ENCODE results near the gene MYO10. TPM values are rescaled to one million over a fixed set of nuclear protein-coding genes. Genes with fewer than 3 reads are reported as not detected.
A peak's percentile ranks its signal among the peaks of the same experiment; 100 is the strongest.
"Not testable (repeated sequence)": the region's sequence is repeated elsewhere in the genome, so short reads cannot be mapped to it uniquely, and the experiment has no call there.

The MYO10 gene
- total RNA-seq, 2 donors from 2014 or later, result 40.0 to 89.2 TPM

DNA sequence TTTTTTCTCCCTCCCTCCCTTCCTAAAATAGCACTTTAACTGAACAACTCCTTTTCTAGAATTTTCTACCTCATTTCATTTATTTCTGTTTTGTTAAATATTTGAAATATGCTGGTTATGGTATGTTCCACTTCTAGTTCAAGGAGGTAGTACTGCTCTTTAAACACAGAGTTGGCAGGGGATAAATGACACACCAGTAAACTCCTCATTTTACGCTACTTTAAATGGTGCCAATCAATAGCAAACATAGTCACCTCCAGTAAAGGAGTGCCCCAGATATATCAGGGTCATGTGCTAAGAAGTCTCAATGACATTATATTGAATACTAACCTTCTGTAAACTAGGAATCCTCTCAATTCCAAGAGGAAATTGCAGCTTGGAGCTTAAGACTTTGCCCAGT is 56.9 kb downstream of the MYO10 start:
- Histone ChIP-seq H3K27me3 (ENCODE audit: control insufficient read depth, insufficient read depth, low read length, poor library complexity, severe bottlenecking) (no peaks in the 10 kb centered on the region), H3K36me3 (ENCODE audit: control insufficient read depth, insufficient read depth, low read length) (peaks cover 42% of the 10 kb centered on the region), H3K27ac (ENCODE audit: low read depth, low read length) (no peak overlapping the region), H3K4me3 (ENCODE audit: low read length) (no peak overlapping the region), H3K4me1 (ENCODE audit: control insufficient read depth, insufficient read depth, low read length) (peaks cover 8% of the 10 kb centered on the region), H3K9me3 (ENCODE audit: control insufficient read depth, low read length) (peaks cover 31% of the 10 kb centered on the region), H3K9ac (ENCODE audit: extremely low read depth, low read length, poor library complexity, severe bottlenecking) (no peak overlapping the region)
- Mint-ChIP-seq H3K4me3 (no peak overlapping the region), H3K9me3 (peaks cover 16% of the 10 kb centered on the region), H3K36me3 (ENCODE audit: low read depth) (peaks cover 45% of the 10 kb centered on the region), H3K27me3 (ENCODE audit: insufficient read depth) (no peaks in the 10 kb centered on the region), H3K4me1 (peaks cover 27% of the 10 kb centered on the region), H3K27ac (peak overlapping the region; percentile 3)
- WGBS, 2 experiments (ENCODE audit: insufficient coverage in 1 of 2, insufficient read length in 1 of 2), result 100% methylated on average over 1 of the region's 1 CpG
- no peak for DNase-seq
- TF ChIP-seq, protein P1, sequence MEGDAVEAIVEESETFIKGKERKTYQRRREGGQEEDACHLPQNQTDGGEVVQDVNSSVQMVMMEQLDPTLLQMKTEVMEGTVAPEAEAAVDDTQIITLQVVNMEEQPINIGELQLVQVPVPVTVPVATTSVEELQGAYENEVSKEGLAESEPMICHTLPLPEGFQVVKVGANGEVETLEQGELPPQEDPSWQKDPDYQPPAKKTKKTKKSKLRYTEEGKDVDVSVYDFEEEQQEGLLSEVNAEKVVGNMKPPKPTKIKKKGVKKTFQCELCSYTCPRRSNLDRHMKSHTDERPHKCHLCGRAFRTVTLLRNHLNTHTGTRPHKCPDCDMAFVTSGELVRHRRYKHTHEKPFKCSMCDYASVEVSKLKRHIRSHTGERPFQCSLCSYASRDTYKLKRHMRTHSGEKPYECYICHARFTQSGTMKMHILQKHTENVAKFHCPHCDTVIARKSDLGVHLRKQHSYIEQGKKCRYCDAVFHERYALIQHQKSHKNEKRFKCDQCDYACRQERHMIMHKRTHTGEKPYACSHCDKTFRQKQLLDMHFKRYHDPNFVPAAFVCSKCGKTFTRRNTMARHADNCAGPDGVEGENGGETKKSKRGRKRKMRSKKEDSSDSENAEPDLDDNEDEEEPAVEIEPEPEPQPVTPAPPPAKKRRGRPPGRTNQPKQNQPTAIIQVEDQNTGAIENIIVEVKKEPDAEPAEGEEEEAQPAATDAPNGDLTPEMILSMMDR (conservative IDR thresholded peaks at IDR 0.05), result no peak

DNA sequence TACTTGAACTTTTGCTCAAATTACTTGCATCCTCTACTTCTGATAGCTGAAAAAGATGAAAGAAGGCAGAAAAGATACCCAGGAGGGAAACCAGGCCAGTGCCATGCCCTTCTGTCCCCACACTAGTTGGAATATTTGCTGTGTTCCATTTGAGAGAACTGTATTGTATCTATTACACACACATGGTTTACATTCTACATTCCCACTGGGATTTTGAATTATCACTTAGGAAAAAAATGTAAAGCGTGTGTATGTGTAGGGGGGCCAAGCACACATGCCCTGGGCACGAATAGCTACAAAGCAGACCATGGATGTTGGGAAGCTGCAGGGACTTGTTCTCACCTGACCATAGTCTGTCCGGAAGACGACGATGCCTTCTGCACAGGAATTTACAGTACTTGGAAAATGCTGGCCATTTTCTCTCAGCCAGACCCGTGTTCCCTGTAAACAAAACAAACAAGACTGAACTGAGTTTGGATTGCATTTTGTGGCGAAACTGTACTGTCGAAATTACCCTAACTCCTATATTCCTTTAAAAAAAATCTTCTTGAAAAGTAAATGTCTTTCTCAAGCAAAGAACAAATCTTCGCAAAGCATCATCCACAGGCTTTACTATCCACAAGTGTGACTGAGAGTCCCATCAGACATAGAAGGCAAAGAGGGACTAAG is 58.7 kb downstream of the MYO10 start:
- no peak overlapping the region for H3K27ac Mint-ChIP-seq
- H3K36me3 Mint-ChIP-seq (ENCODE audit: low read depth), result peaks cover 57% of the 10 kb centered on the region
- Histone ChIP-seq H3K4me1 (ENCODE audit: control insufficient read depth, insufficient read depth, low read length) (peaks cover 8% of the 10 kb centered on the region), H3K27me3 (ENCODE audit: control insufficient read depth, insufficient read depth, low read length, poor library complexity, severe bottlenecking) (no peaks in the 10 kb centered on the region), H3K27ac (ENCODE audit: low read depth, low read length) (no peak overlapping the region), H3K9me3 (ENCODE audit: control insufficient read depth, low read length) (peaks cover 46% of the 10 kb centered on the region), H3K4me3 (ENCODE audit: low read length) (no peak overlapping the region), H3K9ac (ENCODE audit: extremely low read depth, low read length, poor library complexity, severe bottlenecking) (no peak overlapping the region), H3K36me3 (ENCODE audit: control insufficient read depth, insufficient read depth, low read length) (peaks cover 55% of the 10 kb centered on the region)
- no peaks in the 10 kb centered on the region for H3K27me3 Mint-ChIP-seq (ENCODE audit: insufficient read depth)
- peaks cover 32% of the 10 kb centered on the region for H3K9me3 Mint-ChIP-seq
- peaks cover 25% of the 10 kb centered on the region for H3K4me1 Mint-ChIP-seq
- TF ChIP-seq, protein P1 (conservative IDR thresholded peaks at IDR 0.05), result no peak
- DNase-seq, result no peak
- 93 to 94% methylated on average over 8 to 9 of the region's 9 CpGs for WGBS, 2 experiments (ENCODE audit: insufficient coverage in 1 of 2, insufficient read length in 1 of 2)
- no peak overlapping the region for H3K4me3 Mint-ChIP-seq

DNA sequence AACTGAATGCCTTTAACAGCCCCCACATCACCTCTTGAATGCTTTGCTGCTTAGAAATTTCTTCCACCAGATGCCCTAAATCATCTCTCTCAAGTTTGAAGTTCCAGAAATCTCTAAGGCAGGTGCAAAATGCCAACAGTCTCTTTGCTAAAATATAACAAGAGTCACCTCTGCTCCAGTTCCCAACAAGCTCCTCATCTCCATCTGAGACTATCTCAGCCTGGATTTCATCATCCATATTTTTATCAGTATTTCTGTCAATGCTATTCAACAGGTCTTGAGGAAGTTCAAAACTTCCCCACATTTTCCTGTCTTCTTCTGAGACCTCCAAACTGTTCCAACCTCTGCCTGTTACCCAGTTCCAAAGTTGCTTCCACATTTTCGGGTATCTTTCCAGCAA is 61.7 kb downstream of the MYO10 start:
- 97 to 100% methylated on average over 1 of the region's 1 CpG for WGBS, 2 experiments (ENCODE audit: insufficient coverage in 1 of 2, insufficient read length in 1 of 2)
- H3K4me3 Mint-ChIP-seq; H3K4me1 Mint-ChIP-seq; H3K27ac ChIP-seq (ENCODE audit: low read depth, low read length); H3K27me3 ChIP-seq (ENCODE audit: control insufficient read depth, insufficient read depth, low read length, poor library complexity, severe bottlenecking); H3K4me1 ChIP-seq (ENCODE audit: control insufficient read depth, insufficient read depth, low read length); H3K9ac ChIP-seq (ENCODE audit: extremely low read depth, low read length, poor library complexity, severe bottlenecking); DNase-seq; H3K27me3 Mint-ChIP-seq (ENCODE audit: insufficient read depth); H3K27ac Mint-ChIP-seq: not testable (repeated sequence)
- Mint-ChIP-seq H3K9me3 (peaks cover 39% of the 10 kb centered on the region), H3K36me3 (ENCODE audit: low read depth) (peaks cover 79% of the 10 kb centered on the region)
- Histone ChIP-seq H3K36me3 (ENCODE audit: control insufficient read depth, insufficient read depth, low read length) (peaks cover 82% of the 10 kb centered on the region), H3K4me3 (ENCODE audit: low read length) (peak overlapping the region; percentile 9), H3K9me3 (ENCODE audit: control insufficient read depth, low read length) (peaks cover 54% of the 10 kb centered on the region)

Measured in endodermal cell (in vitro differentiated cells).